Measurements from ENCODE around the gene DMWD. TPM values are rescaled to one million over a fixed set of nuclear protein-coding genes. Genes with fewer than 3 reads are reported as not detected.

DMWD gene
- total and polyA plus RNA-seq, 2 of the 4 experiments (the other 2 are of a cell fraction) = 9.7 to 28.5 TPM

- ChIA-PET CTCF (interaction anchor here (0.6 to 3.0 kb wide), 9 partner anchors 9 to 73 kb away, joined by 3 to 24 read pairs (median 4); no protein-coding TSS in a partner anchor), POLR2A (ENCODE audit: unreplicated experiment) (interaction anchor here (0.6 to 1.2 kb wide), 9 partner anchors 10 to 77 kb away, joined by 3 to 11 read pairs (median 5); partner anchors contain the start of genes DMPK, DMWD, QPCTL and SNRPD2)
- peak; percentile 56 for ATAC-seq (ENCODE audit: low read depth)
- Histone ChIP-seq H3K23ac (ENCODE audit: low read depth, low read length) (peak within 1 kb of the TSS; percentile 57), H2BK20ac (ENCODE audit: low read depth, low read length) (0 out of 2 replicates have a peak within 1 kb of the TSS, but pooled peaks have one; percentile 28), H3K36me3 (ENCODE audit: control insufficient read depth, insufficient read depth, low read length) (peaks cover 8% of the 10 kb centered on the region; the same call in 1 of the 2 replicates), H3K9me3 (ENCODE audit: control insufficient read depth, insufficient read depth, low read length) (no peaks in the 10 kb centered on the region), H3K4me2 (ENCODE audit: low read depth, low read length) (peak within 1 kb of the TSS; percentile 87), H3K27ac (ENCODE audit: insufficient read depth, low read length) (peak within 1 kb of the TSS; percentile 98), H4K20me1 (ENCODE audit: insufficient read depth, low read length) (peaks cover 12% of the 10 kb centered on the region), H3K9ac (ENCODE audit: low read depth, low read length) (peak within 1 kb of the TSS; percentile 94), H3K4ac (ENCODE audit: low read depth, low read length) (peak within 1 kb of the TSS; percentile 89), H3K4me1 (ENCODE audit: control insufficient read depth, insufficient read depth, low read length) (peaks cover 16% of the 10 kb centered on the region), H3K18ac (ENCODE audit: low read depth, low read length) (peak within 1 kb of the TSS; percentile 72), H3K79me1 (ENCODE audit: low read depth in 1 of 2, low read length in 2 of 2) (peaks cover 4 to 20% of the 10 kb centered on the region in 2 experiments; a peak in 1 of 4 replicates), H2AK9ac (replicated peaks; ENCODE audit: low read depth, low read length, poor library complexity) (peak within 1 kb of the TSS; percentile 98), H4K5ac (ENCODE audit: low read depth, low read length) (peak within 1 kb of the TSS; percentile 78), H2BK5ac (ENCODE audit: low read depth, low read length, poor library complexity, severe bottlenecking) (peak within 1 kb of the TSS; percentile 97), H3K4me3 (ENCODE audit: insufficient read depth, low read depth, low read length) (peak within 1 kb of the TSS; percentile 62), H3K14ac (replicated peaks; ENCODE audit: low read depth, low read length) (peak within 1 kb of the TSS; percentile 68), H3K27me3 (ENCODE audit: control insufficient read depth, insufficient read depth, low read length) (no peaks in the 10 kb centered on the region), H2AFZ (replicated peaks; ENCODE audit: low read length, poor library complexity) (peak within 1 kb of the TSS; percentile 94), H4K91ac (ENCODE audit: insufficient read depth, low read depth, low read length) (peak within 1 kb of the TSS; percentile 92), H4K8ac (ENCODE audit: low read depth in 2 of 2, low read length in 2 of 2) (peak within 1 kb of the TSS; percentile 15 to 82; a peak in 3 of 4 replicates), H3K56ac (ENCODE audit: extremely low read depth, insufficient read depth, low read length) (peak within 1 kb of the TSS; percentile 74), H2BK120ac (ENCODE audit: low read depth, low read length) (peak within 1 kb of the TSS; percentile 63), H2AK5ac (ENCODE audit: low read depth, low read length) (peak within 1 kb of the TSS; percentile 86), H3K9me1 (ENCODE audit: insufficient read depth, low read length) (no peaks in the 10 kb centered on the region; the same call in 1 of the 2 replicates), H2BK15ac (ENCODE audit: low read depth, low read length) (peak within 1 kb of the TSS; percentile 52; the same call in 1 of the 3 replicates)
- in situ Hi-C loops (cut with MboI; ENCODE audit: low sequenced_read_pairs) = no loop called here
- TF ChIP-seq CHD1 (IDR thresholded peaks at IDR 0.05; ENCODE audit: low read depth, low read length) (no peak), POLR2A (IDR thresholded peaks at IDR 0.05; ENCODE audit: low read depth, low read length) (peak; percentile 62; the same call in 1 of the 2 replicates), CEBPB (IDR thresholded peaks at IDR 0.05; ENCODE audit: low read depth, low read length) (peak; percentile 68), CTCF (conservative IDR thresholded peaks at IDR 0.05; ENCODE audit: low read depth, low read length) (no peak), MAFK (IDR thresholded peaks at IDR 0.05; ENCODE audit: low read depth, low read length) (no peak), RFX5 (IDR thresholded peaks at IDR 0.05; ENCODE audit: low read depth, low read length) (no peak), USF2 (IDR thresholded peaks at IDR 0.05; ENCODE audit: low read depth, low read length) (peak; percentile 47), BHLHE40 (IDR thresholded peaks at IDR 0.05; ENCODE audit: low read depth, low read length) (0 out of 2 replicates have a peak, but pooled peaks have one; percentile 13), RCOR1 (IDR thresholded peaks at IDR 0.05; ENCODE audit: insufficient replicate concordance, low read length) (peak; percentile 93), NFE2L2 (IDR thresholded peaks at IDR 0.05; ENCODE audit: low read depth, low read length) (no peak), MAZ (IDR thresholded peaks at IDR 0.05; ENCODE audit: borderline replicate concordance, low read depth, low read length) (peak; percentile 93), MXI1 (IDR thresholded peaks at IDR 0.05; ENCODE audit: borderline replicate concordance, low read depth, low read length) (peak; percentile 65; the same call in 1 of the 2 replicates)
- BruUV-seq (replicated peaks) = no TSS peak
- peak; percentile 97 for DNase-seq
- 1% methylated on average over 15 of the region's 70 CpGs; no CpG with 5 or more reads in 1 of the 2 experiments for WGBS, 2 experiments (ENCODE audit: extremely low coverage in 2 of 2, insufficient read length in 1 of 2)
- dilution Hi-C loops (cut with HindIII; ENCODE audit: low sequenced_read_pairs, unreplicated experiment) = no loop called here
- intact Hi-C loops (cut with micrococcal nuclease) = loop anchor here (2.0 kb wide), 1 partner anchor 76 kb away; the partner anchor contains the start of gene QPCTL
Observed at GRCh38 chr19:45768984-45769782, 23.5 kb downstream of the DMWD start, which contains the start of gene SIX5. Gene SIX5 (minus strand): TSS chr19:45769252. CDS start chr19:45768844, 408 bp downstream.
